Hippocampal formation (tissue), 2 donors: ENCODE results near the gene TBRG4.

ENCODE experiments used
- DNase-seq, 2 donors: peaks; one replicate each; lab custom pipeline; 2025; lab: John Stamatoyannopoulos, UW

TBRG4 gene

DNA sequence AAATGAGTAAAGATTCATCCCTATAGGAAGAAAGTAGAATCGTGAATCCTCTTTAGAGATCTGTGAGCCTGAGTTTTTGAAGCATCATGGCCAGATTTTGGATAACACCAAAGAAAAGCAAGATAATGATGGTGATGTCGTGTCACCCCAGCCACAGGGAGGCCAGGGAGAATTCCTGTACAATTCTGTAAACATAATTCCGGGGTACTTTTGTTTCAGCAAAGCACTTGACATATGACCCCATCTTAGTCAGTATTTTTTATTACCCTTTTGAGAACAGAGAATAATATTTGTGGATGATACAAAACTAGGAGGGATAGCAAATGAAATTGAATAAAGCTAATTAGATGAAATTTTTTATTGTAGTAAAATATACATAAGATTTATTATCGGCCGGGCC is 56.5 kb downstream of the TBRG4 start:
- no peak for DNase-seq

GRCh38 chr7:45054442-45054841 is 57.1 kb downstream of the TBRG4 start:
- no peak for DNase-seq

GRCh38 chr7:45053941-45054340 is 57.6 kb downstream of the TBRG4 start:
- no peak for DNase-seq

- DNase-seq: no peak
These were observed 58.1 kb downstream of the TBRG4 start for GRCh38 chr7:45053401-45053800.

GRCh38 chr7:45052011-45052410 is 59.5 kb downstream of the TBRG4 start:
- no peak for DNase-seq

GRCh38 chr7:45050198-45050597 is 61.3 kb downstream of the TBRG4 start:
- no peak for DNase-seq
